Measurements from ENCODE around the gene CDS1.

DNA sequence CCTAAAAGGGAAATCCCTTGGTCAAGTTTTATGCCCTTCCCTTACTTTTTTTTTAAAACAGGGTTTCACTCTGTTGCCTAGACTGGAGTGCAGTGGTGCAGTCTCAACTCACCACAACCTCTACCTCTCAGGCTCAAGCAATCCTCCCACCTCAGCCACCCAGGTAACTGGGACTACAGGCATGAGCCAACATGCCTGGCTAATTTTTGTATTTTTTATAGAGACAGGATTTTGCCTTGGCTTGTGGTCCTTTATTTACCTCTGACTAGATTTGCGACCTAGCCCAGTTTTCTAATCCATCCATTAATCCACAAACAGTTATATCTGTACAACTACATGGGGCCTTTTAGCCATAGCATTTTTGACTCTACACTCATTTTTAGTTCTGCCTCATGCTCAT, 23.7 kb downstream of the CDS1 start:
- TF ChIP-seq POLR2AphosphoS5 (IDR thresholded peaks at IDR 0.05) (no peak), POLR2A (IDR thresholded peaks at IDR 0.05) (no peak), CTCF (IDR thresholded peaks at IDR 0.05 in 8 of 11, conservative IDR thresholded peaks at IDR 0.05 in 3 of 11) (no peak)

Measured in spleen (tissue), 7 donors.